ENCODE measurements around the gene BCLAF1.
"Not testable (repeated sequence)": the region's sequence is repeated elsewhere in the genome, so short reads cannot be mapped to it uniquely, and the experiment has no call there.

Gene BCLAF1

GRCh38 chr6:136250686-136251008 lies 39.0 kb downstream of the BCLAF1 start:
- in situ Hi-C loops (cut with MboI; ENCODE audit: low sequenced_read_pairs) = no loop called here

- in situ Hi-C loops (cut with MboI; ENCODE audit: low sequenced_read_pairs) = no loop called here
These were observed 39.6 kb downstream of the BCLAF1 start, which contains the start of gene MTFR2 for GRCh38 chr6:136249811-136250685. TSS of gene MTFR2 (minus strand) at chr6:136250311. CDS start at chr6:136249099, 1,212 bp downstream.

- in situ Hi-C loops (cut with MboI; ENCODE audit: low sequenced_read_pairs) = no loop called here
These were observed 40.3 kb downstream of the BCLAF1 start for GRCh38 chr6:136249336-136249735.

- in situ Hi-C loops (cut with MboI; ENCODE audit: low sequenced_read_pairs) = no loop called here
These were observed 45.5 kb downstream of the BCLAF1 start for GRCh38 chr6:136244061-136244616.

GRCh38 chr6:136236466-136237293 lies 53.0 kb downstream of the BCLAF1 start:
- in situ Hi-C loops (cut with MboI; ENCODE audit: low sequenced_read_pairs) = no loop called here

- in situ Hi-C loops (cut with MboI; ENCODE audit: low sequenced_read_pairs) = no loop called here
These were observed 54.4 kb downstream of the BCLAF1 start for GRCh38 chr6:136235233-136235564.

GRCh38 chr6:136232701-136233100 lies 56.9 kb downstream of the BCLAF1 start:
- in situ Hi-C loops (cut with MboI; ENCODE audit: low sequenced_read_pairs) = no loop called here

- in situ Hi-C loops (cut with MboI; ENCODE audit: low sequenced_read_pairs) = no loop called here
These were observed 59.3 kb downstream of the BCLAF1 start for GRCh38 chr6:136230219-136230853.

GRCh38 chr6:136228814-136229213 lies 60.8 kb downstream of the BCLAF1 start:
- in situ Hi-C loops (cut with MboI; ENCODE audit: low sequenced_read_pairs) = no loop called here

GRCh38 chr6:136226674-136227377 lies 62.8 kb downstream of the BCLAF1 start:
- in situ Hi-C loops (cut with MboI; ENCODE audit: low sequenced_read_pairs) = no loop called here

GRCh38 chr6:136226027-136226673 lies 63.5 kb downstream of the BCLAF1 start:
- in situ Hi-C loops (cut with MboI; ENCODE audit: low sequenced_read_pairs) = no loop called here

- in situ Hi-C loops (cut with MboI; ENCODE audit: low sequenced_read_pairs) = no loop called here
These were observed 64.2 kb downstream of the BCLAF1 start for GRCh38 chr6:136225496-136225895.

- in situ Hi-C loops (cut with MboI; ENCODE audit: low sequenced_read_pairs) = not testable (repeated sequence)
These were observed 64.7 kb downstream of the BCLAF1 start for GRCh38 chr6:136224974-136225373.

GRCh38 chr6:136216503-136217401 lies 72.9 kb downstream of the BCLAF1 start:
- in situ Hi-C loops (cut with MboI; ENCODE audit: low sequenced_read_pairs) = no loop called here

GRCh38 chr6:136213853-136214252 lies 75.8 kb downstream of the BCLAF1 start:
- in situ Hi-C loops (cut with MboI; ENCODE audit: low sequenced_read_pairs) = no loop called here

GRCh38 chr6:136213012-136213539 lies 76.6 kb downstream of the BCLAF1 start:
- in situ Hi-C loops (cut with MboI; ENCODE audit: low sequenced_read_pairs) = no loop called here

GRCh38 chr6:136212608-136213007 lies 77.0 kb downstream of the BCLAF1 start:
- in situ Hi-C loops (cut with MboI; ENCODE audit: low sequenced_read_pairs) = no loop called here

- in situ Hi-C loops (cut with MboI; ENCODE audit: low sequenced_read_pairs) = no loop called here
These were observed 79.1 kb downstream of the BCLAF1 start for GRCh38 chr6:136210398-136211165.

Measured in hTERT RPE-1 (cell line).